K562 (cell line): ENCODE data around the gene HRAS. TPM values are rescaled to one million over a fixed set of nuclear protein-coding genes. Genes with fewer than 3 reads are reported as not detected.

Experiments used
- ARID1B ChIP-seq: fragments of 450-650 bp; IDR thresholded peaks from 2 replicates; pipeline ENCODE4 v1.6.1; 2016; ENCODE audit warnings: antibody characterized with exemption, mild to moderate bottlenecking, inconsistent platforms
- ARID3A ChIP-seq: IDR thresholded peaks from 2 replicates; pipeline ENCODE4 v1.6.1; 2012; ENCODE audit warnings: low read depth, low read length, improper control_type of control experiment, borderline replicate concordance
- CHD1 ChIP-seq: fragments of 200-600 bp; sonication (generic); IDR thresholded peaks from one replicate; pipeline ENCODE4 v1.6.1; 2012; ENCODE audit warnings: mild to moderate bottlenecking, moderate library complexity, low read length, inconsistent platforms
- CTCFL ChIP-seq: IDR thresholded peaks from 2 replicates; pipeline ENCODE4 v1.6.1; 2011; ENCODE audit warnings: borderline replicate concordance, low read depth, mild to moderate bottlenecking, moderate library complexity, low read length; ENCODE audit not compliant: insufficient read depth, poor library complexity, severe bottlenecking
- ETS2 ChIP-seq: IDR thresholded peaks from 2 replicates; pipeline ENCODE4 v1.6.1; 2016; ENCODE audit warnings: borderline replicate concordance, missing genetic modification characterization, mild to moderate bottlenecking, moderate library complexity, missing compliant biosample characterization; ENCODE audit not compliant: poor library complexity, severe bottlenecking
- HMGXB4 ChIP-seq: sonication (generic); formaldehyde crosslinking; IDR thresholded peaks from 2 replicates; pipeline ENCODE4 v1.8.1; 2023; ENCODE audit warnings: mild to moderate bottlenecking, missing genetic modification reagents
- MEIS2 ChIP-seq: fragments of 450-650 bp; IDR thresholded peaks from 2 replicates; pipeline ENCODE4 v1.6.1; 2014; ENCODE audit warnings: mild to moderate bottlenecking; ENCODE audit not compliant: partially characterized antibody
- NCOA6 ChIP-seq: fragments of 450-650 bp; IDR thresholded peaks from 2 replicates; pipeline ENCODE4 v1.6.1; 2017; ENCODE audit warnings: mild to moderate bottlenecking
- POLR3A ChIP-seq: IDR thresholded peaks from 2 replicates; pipeline ENCODE4 v1.6.1; 2011; ENCODE audit warnings: borderline replicate concordance, mild to moderate bottlenecking, moderate library complexity; ENCODE audit not compliant: insufficient read length, insufficient read depth; ENCODE audit errors: extremely low read depth
- TAL1 ChIP-seq: fragments of 450-650 bp; IDR thresholded peaks from 2 replicates; pipeline ENCODE4 v1.6.1; 2016; ENCODE audit warnings: mild to moderate bottlenecking
- TSC22D4 ChIP-seq: fragments of 450-650 bp; IDR thresholded peaks from 2 replicates; pipeline ENCODE4 v1.6.1; 2016; ENCODE audit warnings: missing genetic modification characterization, missing biosample characterization, control low read depth
- ZBTB33 ChIP-seq: sonication (generic); formaldehyde crosslinking; IDR thresholded peaks from 2 replicates; pipeline ENCODE4 v1.8.1; 2023; ENCODE audit warnings: mild to moderate bottlenecking, missing genetic modification reagents
- ZNF77 ChIP-seq: fragments of 250-450 bp; sonication (Bioruptor Pico); IDR thresholded peaks from 2 replicates; pipeline ENCODE4 v1.5.0; 2020
- polyA plus RNA-seq, 8 experiments: library from polyadenylated mRNA; depleted of rRNA in 4 of 8; stranded (reverse) in 5 of 8; unstranded in 3 of 8; fragments of >200 nt; fragmentation: Nextera tagmentation in 2 of 8; fragmentation: Illumina TruSeq in 1 of 8; extraction: Ambion mirVana in 2 of 8; extraction: Trizol in 1 of 8; gene quantifications; 2 replicates each; pipeline versions ENCODE4 v1.2.1 to v1.2.3, GENCODE V29; 2011 to 2014; ENCODE audit warnings: inconsistent platforms in 1 of 8, missing spikeins in 1 of 8
- total RNA-seq, 7 experiments: library from RNA; depleted of rRNA in 6 of 7; stranded (reverse); fragments of >200 nt in 6 of 7; fragmentation: Illumina TruSeq in 2 of 7; extraction: Trizol in 2 of 7; gene quantifications; 2 replicates each; pipeline versions ENCODE4 v1.2.1 to v1.2.3, GENCODE V29; 2011 to 2021; ENCODE audit warnings: low replicate concordance in 1 of 7

HRAS gene
- total and polyA plus RNA-seq, 9 of the 15 experiments (the other 6 are each of a cell fraction or from before 2014, with no cell fraction given) = 2.8 to 73.5 (median 29.6) TPM

GRCh38 chr11:503179-503981, 32.0 kb downstream of the HRAS start (continued):
- TF ChIP-seq ETS2 (tag) = no peak
- TF ChIP-seq POLR3A = no peak
- no peak for TF ChIP-seq MEIS2
- no peak for TF ChIP-seq TSC22D4 (tag)
- no peak for TF ChIP-seq ARID3A
- TF ChIP-seq CTCFL = no peak
- no peak for TF ChIP-seq CHD1
- no peak for TF ChIP-seq TAL1
- no peak for TF ChIP-seq NCOA6
- TF ChIP-seq ZNF77 (CRISPR knock-in tag) = no peak
- TF ChIP-seq ZBTB33 = no peak
- no peak for TF ChIP-seq HMGXB4 (CRISPR knock-in tag)
- no peak for TF ChIP-seq ARID1B
